ENCODE measurements around the gene ELK4. TPM values are rescaled to one million over a fixed set of nuclear protein-coding genes. Genes with fewer than 3 reads are reported as not detected.

The ELK4 gene
- total RNA-seq, 1 experiment from 2014 or later = 31.2 TPM

- peaks cover 18 to 56% (median 51%) of the 10 kb centered on the region in 3 experiments; a peak in 6 of 7 replicates for H3K36me3 Mint-ChIP-seq (ENCODE audit: insufficient read depth in 1 of 3, low read depth in 3 of 3)
Measured at GRCh38 chr1:205623646-205624045, 8.2 kb downstream of the ELK4 start.

More at GRCh38 chr1:205623646-205624045, 8.2 kb downstream of the ELK4 start:
- no peak overlapping the region for H4K8ac ChIP-seq (replicated peaks; ENCODE audit: insufficient read length, low read depth, low read length)
- no peaks in the 10 kb centered on the region for H4K20me1 ChIP-seq (ENCODE audit: control insufficient read depth, insufficient read depth, insufficient read length)
- H3T11ph ChIP-seq (ENCODE audit: low read length) = no peak overlapping the region
- no peak overlapping the region for H2AK5ac ChIP-seq (ENCODE audit: insufficient read length, low read length)
- no peak overlapping the region for H2BK15ac ChIP-seq (ENCODE audit: low read depth, low read length)
- H2AFZ ChIP-seq (ENCODE audit: low read length) = no peak overlapping the region
- no peaks in the 10 kb centered on the region for H3K4me1 ChIP-seq (ENCODE audit: insufficient read depth, low read length)
- no peak overlapping the region for H2BK5ac ChIP-seq (ENCODE audit: insufficient read length, low read length)
- TF ChIP-seq, protein P1, sequence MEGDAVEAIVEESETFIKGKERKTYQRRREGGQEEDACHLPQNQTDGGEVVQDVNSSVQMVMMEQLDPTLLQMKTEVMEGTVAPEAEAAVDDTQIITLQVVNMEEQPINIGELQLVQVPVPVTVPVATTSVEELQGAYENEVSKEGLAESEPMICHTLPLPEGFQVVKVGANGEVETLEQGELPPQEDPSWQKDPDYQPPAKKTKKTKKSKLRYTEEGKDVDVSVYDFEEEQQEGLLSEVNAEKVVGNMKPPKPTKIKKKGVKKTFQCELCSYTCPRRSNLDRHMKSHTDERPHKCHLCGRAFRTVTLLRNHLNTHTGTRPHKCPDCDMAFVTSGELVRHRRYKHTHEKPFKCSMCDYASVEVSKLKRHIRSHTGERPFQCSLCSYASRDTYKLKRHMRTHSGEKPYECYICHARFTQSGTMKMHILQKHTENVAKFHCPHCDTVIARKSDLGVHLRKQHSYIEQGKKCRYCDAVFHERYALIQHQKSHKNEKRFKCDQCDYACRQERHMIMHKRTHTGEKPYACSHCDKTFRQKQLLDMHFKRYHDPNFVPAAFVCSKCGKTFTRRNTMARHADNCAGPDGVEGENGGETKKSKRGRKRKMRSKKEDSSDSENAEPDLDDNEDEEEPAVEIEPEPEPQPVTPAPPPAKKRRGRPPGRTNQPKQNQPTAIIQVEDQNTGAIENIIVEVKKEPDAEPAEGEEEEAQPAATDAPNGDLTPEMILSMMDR (conservative IDR thresholded peaks at IDR 0.05) = no peak
- Mint-ChIP-seq H3K9me3 (no peaks in the 10 kb centered on the region), H3K27ac (no peak overlapping the region), H3K27me3 (ENCODE audit: low read depth) (no peaks in the 10 kb centered on the region), H3K4me3 (no peak overlapping the region), H3K4me1 (peaks cover 6 to 18% of the 10 kb centered on the region in 2 experiments; a peak in 2 of 4 replicates)
- no peaks in the 10 kb centered on the region for H3K27me3 ChIP-seq (ENCODE audit: insufficient read depth, low read length)
- no peak for DNase-seq
- no peak overlapping the region for H3K4ac ChIP-seq (ENCODE audit: low read depth, low read length)
- H3K4me2 ChIP-seq (ENCODE audit: insufficient read depth, insufficient read length, low read length) = no peak overlapping the region
- H3K18ac ChIP-seq (ENCODE audit: insufficient read length, low read depth, low read length) = no peak overlapping the region
- peaks cover 16% of the 10 kb centered on the region; the same call in 1 of the 2 replicates for H3K79me2 ChIP-seq (ENCODE audit: insufficient read depth, low read length)
- no peak overlapping the region for H4K91ac ChIP-seq (ENCODE audit: insufficient read length, low read depth, low read length)
- H3K23me2 ChIP-seq (ENCODE audit: insufficient read length, low read depth, low read length, poor library complexity, severe bottlenecking) = no peaks in the 10 kb centered on the region
- H3K14ac ChIP-seq (ENCODE audit: insufficient read depth, low read length) = no peak overlapping the region
- no peak overlapping the region for H2BK12ac ChIP-seq (ENCODE audit: insufficient read length, low read depth, low read length)
- no peaks in the 10 kb centered on the region for H3K9me3 ChIP-seq (ENCODE audit: control insufficient read depth, low read depth, low read length)
- no peak overlapping the region for H2BK120ac ChIP-seq (ENCODE audit: low read depth, low read length, poor library complexity, severe bottlenecking)
- H3K27ac ChIP-seq (ENCODE audit: insufficient read length, low read depth, low read length) = no peak overlapping the region
- H3K79me1 ChIP-seq (ENCODE audit: insufficient read depth, low read depth, low read length, poor library complexity, severe bottlenecking) = peaks cover 7% of the 10 kb centered on the region
- WGBS (ENCODE audit: extremely low coverage, insufficient read length, low lambda C conversion rate) = no CpG with 5 or more reads among the region's 4 CpGs
- no peak overlapping the region for H2BK20ac ChIP-seq (ENCODE audit: low read depth, low read length, poor library complexity, severe bottlenecking)
- H3K9ac ChIP-seq (ENCODE audit: extremely low read depth, insufficient read length, low read length) = no peak overlapping the region
- no peak overlapping the region for H3K56ac ChIP-seq (ENCODE audit: insufficient read length, low read depth, low read length)
- no peak overlapping the region for H4K5ac ChIP-seq (ENCODE audit: insufficient read length, low read depth, low read length)
- H3K23ac ChIP-seq (ENCODE audit: insufficient read length, low read depth, low read length) = no peak overlapping the region
